ENCODE data around the gene GPC6. TPM values are rescaled to one million over a fixed set of nuclear protein-coding genes. Genes with fewer than 3 reads are reported as not detected.

The GPC6 gene
- polyA plus RNA-seq, 1 donor = 26.7 TPM

- H3K36me3 ChIP-seq (ENCODE audit: control insufficient read depth, insufficient read depth, low read length) = no peaks in the 10 kb centered on the region
- H3K27me3 ChIP-seq (ENCODE audit: control insufficient read depth, insufficient read depth, low read length) = no peaks in the 10 kb centered on the region
- WGBS (ENCODE audit: insufficient coverage, low lambda C conversion rate) = 78% methylated on average over 2 of the region's 4 CpGs
- H3K4me3 ChIP-seq (ENCODE audit: low read length) = no peak overlapping the region
- no peak for DNase-seq
- H3K27ac ChIP-seq (ENCODE audit: low read length) = no peak overlapping the region
- H3K4me1 ChIP-seq (ENCODE audit: control insufficient read depth, insufficient read depth, low read length) = no peaks in the 10 kb centered on the region
- H3K9me3 ChIP-seq (ENCODE audit: control insufficient read depth, low read depth, low read length) = no peaks in the 10 kb centered on the region
These were observed 829.9 kb downstream of the GPC6 start for GRCh38 chr13:94056362-94056990.

- no peak overlapping the region for H3K27ac ChIP-seq (ENCODE audit: low read length)
- H3K36me3 ChIP-seq (ENCODE audit: control insufficient read depth, insufficient read depth, low read length) = no peaks in the 10 kb centered on the region
- H3K27me3 ChIP-seq (ENCODE audit: control insufficient read depth, insufficient read depth, low read length) = no peaks in the 10 kb centered on the region
- no peak overlapping the region for H3K4me3 ChIP-seq (ENCODE audit: low read length)
- no peak for DNase-seq
- no peaks in the 10 kb centered on the region for H3K9me3 ChIP-seq (ENCODE audit: control insufficient read depth, low read depth, low read length)
- 80% methylated on average over 1 of the region's 2 CpGs for WGBS (ENCODE audit: insufficient coverage, low lambda C conversion rate)
- no peaks in the 10 kb centered on the region for H3K4me1 ChIP-seq (ENCODE audit: control insufficient read depth, insufficient read depth, low read length)
These were observed 831.1 kb downstream of the GPC6 start for GRCh38 chr13:94057618-94058186.

DNA sequence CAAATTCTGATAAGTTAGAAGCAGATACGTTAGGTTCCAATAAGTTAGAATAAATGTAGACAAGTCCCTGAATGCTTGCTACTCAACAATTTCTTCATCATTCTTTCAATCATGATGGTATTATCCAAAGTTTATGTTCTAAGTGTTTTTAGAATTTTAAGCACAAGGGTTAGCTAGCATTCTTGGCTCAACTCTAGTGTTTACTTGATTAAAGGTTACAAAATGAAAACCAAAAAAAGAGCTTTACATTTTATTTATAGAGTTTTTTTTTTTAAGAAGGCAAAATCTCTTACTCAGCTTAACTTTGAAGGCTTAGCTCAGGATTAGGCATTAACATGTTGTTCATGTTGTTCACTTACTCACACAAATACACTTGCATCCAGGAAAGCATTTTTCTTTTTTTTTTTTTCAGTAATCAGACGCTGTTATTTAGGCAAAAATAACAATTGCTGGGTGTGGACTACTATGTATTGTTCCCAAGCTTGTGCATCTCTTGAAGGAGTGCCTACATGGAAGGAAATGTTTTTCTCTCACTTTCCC, 832.3 kb downstream of the GPC6 start:
- no peak for DNase-seq
- H3K9me3 ChIP-seq (ENCODE audit: control insufficient read depth, low read depth, low read length) = no peaks in the 10 kb centered on the region
- no peaks in the 10 kb centered on the region for H3K4me1 ChIP-seq (ENCODE audit: control insufficient read depth, insufficient read depth, low read length)
- no peak overlapping the region for H3K4me3 ChIP-seq (ENCODE audit: low read length)
- WGBS (ENCODE audit: insufficient coverage, low lambda C conversion rate) = no CpG with 5 or more reads among the region's 2 CpGs
- H3K27ac ChIP-seq (ENCODE audit: low read length) = no peak overlapping the region
- H3K36me3 ChIP-seq (ENCODE audit: control insufficient read depth, insufficient read depth, low read length) = no peaks in the 10 kb centered on the region
- no peaks in the 10 kb centered on the region for H3K27me3 ChIP-seq (ENCODE audit: control insufficient read depth, insufficient read depth, low read length)

- Histone ChIP-seq H3K36me3 (ENCODE audit: control insufficient read depth, insufficient read depth, low read length) (no peaks in the 10 kb centered on the region), H3K4me3 (ENCODE audit: low read length) (no peak overlapping the region), H3K27me3 (ENCODE audit: control insufficient read depth, insufficient read depth, low read length) (no peaks in the 10 kb centered on the region), H3K9me3 (ENCODE audit: control insufficient read depth, low read depth, low read length) (no peaks in the 10 kb centered on the region), H3K27ac (ENCODE audit: low read length) (no peak overlapping the region), H3K4me1 (ENCODE audit: control insufficient read depth, insufficient read depth, low read length) (no peaks in the 10 kb centered on the region)
- DNase-seq = no peak
- WGBS (ENCODE audit: insufficient coverage, low lambda C conversion rate) = no CpG with 5 or more reads among the region's 1 CpG
These were observed 834.7 kb downstream of the GPC6 start for GRCh38 chr13:94061301-94061700.

DNA sequence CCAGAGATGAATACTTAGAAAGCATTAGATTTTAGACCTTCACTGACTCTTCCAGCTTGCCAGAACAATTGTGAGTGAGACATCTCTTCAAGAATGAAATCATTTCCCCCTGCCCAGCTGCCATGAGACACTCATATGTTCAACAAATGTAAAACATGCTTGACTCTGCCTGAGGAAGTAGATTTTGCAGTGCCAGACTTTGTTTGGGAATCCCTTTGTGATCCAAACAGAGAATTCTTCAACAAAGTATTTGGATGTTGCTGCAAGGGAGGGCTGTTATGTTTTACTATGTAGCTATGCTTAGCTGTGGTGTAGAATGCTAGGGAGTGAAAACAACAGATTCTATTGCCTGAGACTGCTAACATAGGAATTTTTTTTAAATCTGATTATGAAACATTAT, 836.5 kb downstream of the GPC6 start:
- Histone ChIP-seq H3K27ac (ENCODE audit: low read length) (no peak overlapping the region), H3K27me3 (ENCODE audit: control insufficient read depth, insufficient read depth, low read length) (no peaks in the 10 kb centered on the region), H3K4me3 (ENCODE audit: low read length) (no peak overlapping the region), H3K36me3 (ENCODE audit: control insufficient read depth, insufficient read depth, low read length) (no peaks in the 10 kb centered on the region), H3K4me1 (ENCODE audit: control insufficient read depth, insufficient read depth, low read length) (no peaks in the 10 kb centered on the region), H3K9me3 (ENCODE audit: control insufficient read depth, low read depth, low read length) (no peaks in the 10 kb centered on the region)
- peak in 1 of 2 donors; percentile 4 for DNase-seq

DNA sequence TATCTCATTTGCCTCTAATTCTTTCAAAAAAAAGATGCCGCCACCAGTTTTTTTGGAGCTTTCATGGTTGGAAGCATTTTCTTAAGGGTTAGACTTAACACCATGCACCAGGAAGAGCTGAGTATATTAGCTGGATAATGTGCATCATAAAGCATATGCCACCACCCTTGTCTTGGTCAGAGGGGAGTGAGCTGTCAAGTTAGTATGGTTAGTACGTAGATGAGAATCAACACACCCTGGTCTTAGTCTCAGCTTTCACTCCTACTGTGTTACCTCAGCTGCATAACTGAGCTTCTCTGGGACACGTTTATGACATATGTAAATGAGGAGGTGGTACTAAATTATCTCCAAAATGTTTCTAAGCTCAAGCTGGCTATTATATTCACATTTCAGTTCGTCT, 837.2 kb downstream of the GPC6 start:
- Histone ChIP-seq H3K9me3 (ENCODE audit: control insufficient read depth, low read depth, low read length) (no peaks in the 10 kb centered on the region), H3K27ac (ENCODE audit: low read length) (no peak overlapping the region), H3K4me3 (ENCODE audit: low read length) (no peak overlapping the region), H3K36me3 (ENCODE audit: control insufficient read depth, insufficient read depth, low read length) (no peaks in the 10 kb centered on the region), H3K27me3 (ENCODE audit: control insufficient read depth, insufficient read depth, low read length) (no peaks in the 10 kb centered on the region), H3K4me1 (ENCODE audit: control insufficient read depth, insufficient read depth, low read length) (no peaks in the 10 kb centered on the region)
- DNase-seq = no peak
- 67% methylated on average over 1 of the region's 4 CpGs for WGBS (ENCODE audit: insufficient coverage, low lambda C conversion rate)

DNA sequence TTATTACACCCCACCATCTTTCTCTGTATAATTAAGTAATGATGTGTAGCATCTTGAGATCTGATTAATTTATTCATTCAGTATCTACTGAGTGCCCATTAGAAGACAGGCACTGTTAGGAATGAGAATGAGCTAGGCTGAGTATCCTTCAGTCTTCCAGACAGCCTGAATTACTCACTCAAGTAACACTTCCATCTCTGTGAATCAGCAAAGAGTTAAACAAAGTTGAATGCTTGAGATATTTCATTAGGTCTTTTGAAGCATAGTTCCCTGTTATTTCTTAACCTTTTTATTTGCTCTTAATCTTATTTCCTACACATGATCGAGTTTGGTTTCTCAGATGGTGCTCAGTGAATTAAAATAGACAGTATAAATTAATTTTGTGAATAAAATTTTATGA, 839.1 kb downstream of the GPC6 start:
- no peak overlapping the region for H3K27ac ChIP-seq (ENCODE audit: low read length)
- no peaks in the 10 kb centered on the region for H3K27me3 ChIP-seq (ENCODE audit: control insufficient read depth, insufficient read depth, low read length)
- H3K4me1 ChIP-seq (ENCODE audit: control insufficient read depth, insufficient read depth, low read length) = no peaks in the 10 kb centered on the region
- DNase-seq = no peak
- H3K4me3 ChIP-seq (ENCODE audit: low read length) = no peak overlapping the region
- 100% methylated on average over 1 of the region's 1 CpG for WGBS (ENCODE audit: insufficient coverage, low lambda C conversion rate)
- no peaks in the 10 kb centered on the region for H3K36me3 ChIP-seq (ENCODE audit: control insufficient read depth, insufficient read depth, low read length)
- H3K9me3 ChIP-seq (ENCODE audit: control insufficient read depth, low read depth, low read length) = no peaks in the 10 kb centered on the region

DNA sequence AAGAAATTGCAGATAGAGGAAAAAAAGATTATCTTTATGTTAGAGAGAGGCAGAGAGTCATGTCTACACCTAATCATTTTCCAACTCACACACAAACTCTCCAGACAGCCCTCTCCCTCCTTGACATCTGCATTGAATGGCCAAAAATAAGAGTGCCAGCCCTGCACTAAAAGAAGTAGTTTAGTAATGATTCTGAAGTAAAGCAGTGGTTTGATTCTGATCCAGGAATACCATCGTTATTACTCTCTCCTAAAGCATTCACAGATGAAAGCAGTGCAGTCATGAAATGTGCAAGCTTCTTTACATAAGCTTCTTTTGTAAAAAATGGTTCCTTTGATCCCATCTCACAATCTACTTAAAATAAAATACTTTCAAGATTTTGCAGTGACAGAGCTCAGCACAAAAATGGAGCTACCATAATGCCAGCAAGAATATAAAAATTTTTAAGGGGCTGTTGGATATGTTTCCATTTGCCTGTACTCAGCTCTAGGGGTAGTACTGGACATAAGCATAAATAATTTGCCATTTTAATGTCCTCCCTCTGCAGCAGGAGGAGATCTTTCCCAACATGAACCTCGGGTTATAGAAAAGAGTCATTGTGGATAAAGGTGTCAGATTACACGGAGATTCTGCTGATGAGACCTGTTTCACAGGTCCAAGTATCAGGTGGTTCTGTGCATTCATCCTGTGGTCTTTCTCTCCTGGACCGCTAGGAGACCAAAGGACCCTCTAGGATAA, 846.6 kb downstream of the GPC6 start:
- no peaks in the 10 kb centered on the region for H3K9me3 ChIP-seq (ENCODE audit: control insufficient read depth, low read depth, low read length)
- no peak for DNase-seq
- H3K4me1 ChIP-seq (ENCODE audit: control insufficient read depth, insufficient read depth, low read length) = no peaks in the 10 kb centered on the region
- H3K27ac ChIP-seq (ENCODE audit: low read length) = no peak overlapping the region
- no peaks in the 10 kb centered on the region for H3K36me3 ChIP-seq (ENCODE audit: control insufficient read depth, insufficient read depth, low read length)
- H3K4me3 ChIP-seq (ENCODE audit: low read length) = no peak overlapping the region
- 20% methylated on average over 2 of the region's 4 CpGs for WGBS (ENCODE audit: insufficient coverage, low lambda C conversion rate)
- no peaks in the 10 kb centered on the region for H3K27me3 ChIP-seq (ENCODE audit: control insufficient read depth, insufficient read depth, low read length)

DNA sequence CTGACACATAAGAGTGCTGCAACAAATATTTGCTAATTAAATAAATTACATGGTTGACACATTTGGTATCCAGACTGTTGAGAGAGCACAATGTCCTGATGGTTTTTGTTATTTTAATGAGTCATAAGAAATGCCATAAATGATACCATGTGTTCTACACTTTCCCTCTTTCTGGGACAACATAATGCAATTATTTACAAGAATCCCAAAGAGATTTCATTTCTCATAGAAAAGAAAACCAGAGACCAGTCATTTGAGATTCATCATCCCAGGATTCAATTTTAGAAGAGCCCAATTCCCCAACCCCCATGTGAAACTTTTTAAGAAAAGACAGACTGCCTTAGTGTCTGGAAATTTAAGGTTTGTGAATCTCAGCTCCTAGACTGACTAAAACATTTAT, 853.3 kb downstream of the GPC6 start:
- no peaks in the 10 kb centered on the region for H3K27me3 ChIP-seq (ENCODE audit: control insufficient read depth, insufficient read depth, low read length)
- H3K27ac ChIP-seq (ENCODE audit: low read length) = no peak overlapping the region
- no peaks in the 10 kb centered on the region for H3K9me3 ChIP-seq (ENCODE audit: control insufficient read depth, low read depth, low read length)
- no peaks in the 10 kb centered on the region for H3K4me1 ChIP-seq (ENCODE audit: control insufficient read depth, insufficient read depth, low read length)
- no peak for DNase-seq
- H3K36me3 ChIP-seq (ENCODE audit: control insufficient read depth, insufficient read depth, low read length) = no peaks in the 10 kb centered on the region
- H3K4me3 ChIP-seq (ENCODE audit: low read length) = no peak overlapping the region

DNA sequence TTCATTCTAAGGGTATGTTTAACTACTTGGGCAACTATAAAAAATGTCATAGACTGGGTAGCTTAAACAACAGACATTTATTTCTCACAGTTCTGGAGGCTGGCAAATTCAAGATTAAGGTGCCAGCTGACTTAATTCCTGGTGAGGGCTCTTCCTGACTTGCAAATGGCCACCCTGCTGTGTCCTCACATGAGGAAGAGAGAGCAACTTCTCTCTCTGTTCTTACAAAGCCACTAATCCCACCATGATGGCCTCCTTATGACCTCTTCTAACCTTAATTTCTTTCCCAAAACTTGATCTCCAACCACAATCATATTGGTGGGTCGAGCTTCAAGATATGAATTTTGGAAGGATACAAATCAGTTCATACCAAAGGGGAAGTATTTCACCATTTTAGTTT, 853.9 kb downstream of the GPC6 start:
- H3K4me1 ChIP-seq (ENCODE audit: control insufficient read depth, insufficient read depth, low read length) = no peaks in the 10 kb centered on the region
- DNase-seq = no peak
- H3K4me3 ChIP-seq (ENCODE audit: low read length) = no peak overlapping the region
- H3K27me3 ChIP-seq (ENCODE audit: control insufficient read depth, insufficient read depth, low read length) = no peaks in the 10 kb centered on the region
- no peaks in the 10 kb centered on the region for H3K36me3 ChIP-seq (ENCODE audit: control insufficient read depth, insufficient read depth, low read length)
- no peaks in the 10 kb centered on the region for H3K9me3 ChIP-seq (ENCODE audit: control insufficient read depth, low read depth, low read length)
- WGBS (ENCODE audit: insufficient coverage, low lambda C conversion rate) = no CpG with 5 or more reads among the region's 1 CpG
- H3K27ac ChIP-seq (ENCODE audit: low read length) = no peak overlapping the region
